Esophagus squamous epithelium (tissue), 4 donors: Measurements from ENCODE around the gene KLK13.

Source experiments
- POLR2A ChIP-seq, 4 donors: fragments of 450-650 bp; IDR thresholded peaks; one replicate each; pipeline ENCODE4 v1.6.1; 2017; ENCODE audit warnings: antibody characterized with exemption in 4 of 4, mild to moderate bottlenecking in 4 of 4, moderate library complexity in 3 of 4
- TF ChIP-seq, protein P1 (sequence below), 6 experiments: fragments of 450-650 bp in 4 of 6; fragments of 200-600 bp in 2 of 6; sonication (generic) in 2 of 6; IDR thresholded peaks; one replicate each; pipeline ENCODE4 v1.5.1; 2016 to 2019; ENCODE audit warnings: antibody characterized with exemption in 6 of 6, mild to moderate bottlenecking in 4 of 6, moderate library complexity in 4 of 6

DNA sequence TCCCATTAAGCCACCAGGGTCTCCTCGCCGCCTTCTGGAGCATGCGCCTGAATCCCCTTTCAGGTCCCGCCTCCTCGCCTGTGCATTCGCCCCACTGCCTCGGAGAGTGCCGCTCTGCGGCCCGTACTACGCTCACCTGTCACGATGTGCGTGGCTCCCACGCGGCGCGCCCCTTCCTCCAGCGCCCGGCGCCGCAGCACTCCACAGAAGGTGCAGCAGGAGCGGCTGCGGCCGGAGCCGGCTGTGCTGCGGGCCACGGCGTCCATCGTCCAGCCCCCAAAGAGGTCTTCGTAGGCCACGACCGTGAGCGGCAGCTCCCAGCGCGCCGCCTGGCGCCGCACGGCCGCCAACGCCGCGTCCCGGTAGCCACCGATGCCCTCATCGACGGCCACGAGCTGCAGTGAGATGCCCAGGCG lies 39.0 kb upstream of the KLK13 start:
- TF ChIP-seq, protein P1, sequence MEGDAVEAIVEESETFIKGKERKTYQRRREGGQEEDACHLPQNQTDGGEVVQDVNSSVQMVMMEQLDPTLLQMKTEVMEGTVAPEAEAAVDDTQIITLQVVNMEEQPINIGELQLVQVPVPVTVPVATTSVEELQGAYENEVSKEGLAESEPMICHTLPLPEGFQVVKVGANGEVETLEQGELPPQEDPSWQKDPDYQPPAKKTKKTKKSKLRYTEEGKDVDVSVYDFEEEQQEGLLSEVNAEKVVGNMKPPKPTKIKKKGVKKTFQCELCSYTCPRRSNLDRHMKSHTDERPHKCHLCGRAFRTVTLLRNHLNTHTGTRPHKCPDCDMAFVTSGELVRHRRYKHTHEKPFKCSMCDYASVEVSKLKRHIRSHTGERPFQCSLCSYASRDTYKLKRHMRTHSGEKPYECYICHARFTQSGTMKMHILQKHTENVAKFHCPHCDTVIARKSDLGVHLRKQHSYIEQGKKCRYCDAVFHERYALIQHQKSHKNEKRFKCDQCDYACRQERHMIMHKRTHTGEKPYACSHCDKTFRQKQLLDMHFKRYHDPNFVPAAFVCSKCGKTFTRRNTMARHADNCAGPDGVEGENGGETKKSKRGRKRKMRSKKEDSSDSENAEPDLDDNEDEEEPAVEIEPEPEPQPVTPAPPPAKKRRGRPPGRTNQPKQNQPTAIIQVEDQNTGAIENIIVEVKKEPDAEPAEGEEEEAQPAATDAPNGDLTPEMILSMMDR (IDR thresholded peaks at IDR 0.05), result no peak
- no peak for TF ChIP-seq POLR2A (IDR thresholded peaks at IDR 0.05)
